K562 (cell line): Measurements from ENCODE around the gene ST6GALNAC5. TPM values are rescaled to one million over a fixed set of nuclear protein-coding genes. Genes with fewer than 3 reads are reported as not detected.

ENCODE experiments used
- ATAC-seq: fragments of 200-7000 bp; cut with Tn5 transposase; 3 replicates; pipeline ENCODE4 v1.9.1; 2020; ENCODE audit warnings: moderate library complexity
- BruUV-seq: library from RNA; stranded (reverse); fragments of 400-500 nt; replicated peaks from 2 replicates; lab custom pipeline; 2021; lab: Mats Ljungman, UMichigan
- CTCF ChIA-PET: fragments of 300-600 bp; formaldehyde crosslinking; extraction: SDS; loops from one replicate; lab custom pipeline; 2021; ENCODE audit warnings: low intra/inter-chr PET ratio; lab: Yijun Ruan, JAX
- POLR2A ChIA-PET: fragments of 300-600, 350-650 bp; sonication (Branson Sonifier 250); formaldehyde crosslinking; extraction: SDS; loops from one replicate; lab custom pipeline; 2021; ENCODE audit warnings: antibody characterized with exemption, inconsistent platforms; lab: Yijun Ruan, JAX
- DNase-seq, 4 experiments: peaks; one replicate each; pipeline versions ENCODE4 v3.0.0 to v3.0.0-alpha.2; 2011 to 2018; ENCODE audit warnings: low spot score in 3 of 4, mixed read lengths in 3 of 4; ENCODE audit errors: extremely low read depth in 1 of 4
- FAIRE-seq: peaks from 2 replicates; lab custom pipeline; 2011; peaks lifted over from hg19 to GRCh38; lab: Jason Lieb, UNC
- H2AFZ ChIP-seq: 2 replicates; pipeline ENCODE4 v1.6.0; 2011; ENCODE audit warnings: low read depth, low read length, control low read depth, inconsistent platforms
- H3K27ac ChIP-seq: fragments of 200-600 bp; 3 replicates; pipeline ENCODE4 v1.8.0; 2011; ENCODE audit warnings: low read depth, mild to moderate bottlenecking, control low read depth, inconsistent platforms, low read length, moderate library complexity, mixed read lengths; ENCODE audit errors: extremely low read depth
- H3K27me3 ChIP-seq, 2 experiments: fragments of 300-600 bp in 1 of 2; 2 replicates in 1 of 2; 3 replicates in 1 of 2; pipeline versions ENCODE4 v1.6.0 to v1.8.0; 2011; ENCODE audit warnings: inconsistent platforms in 2 of 2, low read length in 2 of 2, mild to moderate bottlenecking in 1 of 2, mixed read lengths in 1 of 2, moderate library complexity in 1 of 2; ENCODE audit not compliant: control insufficient read depth in 2 of 2, insufficient read depth in 2 of 2
- H3K36me3 ChIP-seq: fragments of 300-600 bp; 3 replicates; pipeline ENCODE4 v1.8.0; 2011; ENCODE audit warnings: mild to moderate bottlenecking, low read length, inconsistent platforms; ENCODE audit not compliant: control insufficient read depth, insufficient read depth
- H3K4me1 ChIP-seq, 2 experiments: fragments of 200-600 bp in 1 of 2; replicated peaks in 1 of 2; 2 replicates in 1 of 2; 3 replicates in 1 of 2; pipeline versions ENCODE4 v1.5.1 to v1.8.0; 2011; ENCODE audit warnings: inconsistent platforms in 2 of 2, low read length in 2 of 2, mild to moderate bottlenecking in 1 of 2, mixed read lengths in 1 of 2, moderate library complexity in 1 of 2; ENCODE audit not compliant: control insufficient read depth in 2 of 2, insufficient read depth in 2 of 2
- H3K4me2 ChIP-seq: 2 replicates; pipeline ENCODE4 v1.6.1; 2011; ENCODE audit warnings: low read length, control low read depth, inconsistent platforms, mixed read lengths; ENCODE audit not compliant: insufficient read depth
- H3K4me3 ChIP-seq: fragments of 200-600 bp; sonication (generic), shearing (Covaris generic); 2 replicates; pipeline ENCODE4 v1.5.1; 2016; ENCODE audit warnings: control low read depth, inconsistent platforms
- H3K79me2 ChIP-seq: fragments of 200-600 bp; 3 replicates; pipeline ENCODE4 v1.8.0; 2011; ENCODE audit warnings: low read length, inconsistent platforms; ENCODE audit not compliant: control insufficient read depth, insufficient read depth
- H3K9ac ChIP-seq, 2 experiments: 2 replicates each; pipeline versions ENCODE4 v1.6.0 to v1.6.1; 2011; ENCODE audit warnings: low read depth in 2 of 2, low read length in 2 of 2, control low read depth in 1 of 2, inconsistent platforms in 1 of 2, mild to moderate bottlenecking in 1 of 2, mixed read lengths in 1 of 2; ENCODE audit not compliant: insufficient read depth in 1 of 2
- H3K9me1 ChIP-seq: one replicate; pipeline ENCODE4 v1.6.0; 2011; ENCODE audit warnings: inconsistent platforms, mild to moderate bottlenecking, low read length, moderate library complexity; ENCODE audit not compliant: control insufficient read depth, insufficient read depth
- H3K9me3 ChIP-seq: replicated peaks from 2 replicates; pipeline ENCODE4 v1.5.1; 2011; ENCODE audit warnings: low read depth, low read length, inconsistent platforms; ENCODE audit not compliant: control insufficient read depth, insufficient read depth
- H4K20me1 ChIP-seq: replicated peaks from 2 replicates; pipeline ENCODE4 v1.6.1; 2011; ENCODE audit warnings: low read length, inconsistent platforms, mixed read lengths; ENCODE audit not compliant: control insufficient read depth, insufficient read depth
- ADNP ChIP-seq: fragments of 200-800 bp; sonication (Bioruptor generic); IDR thresholded peaks from 2 replicates; pipeline ENCODE4 v1.6.1; 2016; ENCODE audit warnings: missing genetic modification characterization, missing compliant biosample characterization
- CSDE1 ChIP-seq, 2 experiments: fragments of 450-650 bp; IDR thresholded peaks; 2 replicates each; pipeline ENCODE4 v1.6.1; 2016; ENCODE audit warnings: mild to moderate bottlenecking in 1 of 2
- DIDO1 ChIP-seq: fragments of 450-650 bp; IDR thresholded peaks from 2 replicates; pipeline ENCODE4 v1.6.1; 2016; ENCODE audit warnings: low read depth, missing biosample characterization, missing genetic modification characterization
- MYC ChIP-seq, 2 experiments: fragments of 250-450 bp in 1 of 2; sonication (Bioruptor Pico) in 1 of 2; IDR thresholded peaks; 2 replicates each; pipeline versions ENCODE4 v1.5.1 to v1.6.1; 2012 to 2021; ENCODE audit warnings: low read depth in 2 of 2, borderline replicate concordance in 1 of 2, improper control_type of control experiment in 1 of 2, low read length in 1 of 2, mild to moderate bottlenecking in 1 of 2, moderate library complexity in 1 of 2
- NFIC ChIP-seq: fragments of 450-650 bp; IDR thresholded peaks from 2 replicates; pipeline ENCODE4 v1.6.1; 2017; ENCODE audit warnings: mild to moderate bottlenecking, inconsistent platforms
- POU5F1 ChIP-seq: fragments of 150-350 bp; IDR thresholded peaks from 2 replicates; pipeline ENCODE4 v1.6.1; 2014; ENCODE audit warnings: borderline replicate concordance, low read length, low read depth, mild to moderate bottlenecking; ENCODE audit not compliant: partially characterized antibody
- RCOR1 ChIP-seq, 2 experiments: IDR thresholded peaks; 2 replicates each; pipeline ENCODE4 v1.6.1; 2012; ENCODE audit warnings: low read depth in 2 of 2, low read length in 2 of 2, borderline replicate concordance in 1 of 2, improper control_type of control experiment in 1 of 2
- RFX1 ChIP-seq: fragments of 450-650 bp; IDR thresholded peaks from 2 replicates; pipeline ENCODE4 v1.6.1; 2016; ENCODE audit warnings: mild to moderate bottlenecking, moderate library complexity
- SMARCB1 ChIP-seq: IDR thresholded peaks from 2 replicates; pipeline ENCODE4 v1.6.1; 2011; ENCODE audit warnings: improper control_type of control experiment, low read depth; ENCODE audit not compliant: insufficient read length
- THRAP3 ChIP-seq: fragments of 450-650 bp; IDR thresholded peaks from 2 replicates; pipeline ENCODE4 v1.6.1; 2016; ENCODE audit warnings: mild to moderate bottlenecking, inconsistent platforms, borderline replicate concordance
- ZNF57 ChIP-seq: fragments of 450-650 bp; formaldehyde crosslinking; IDR thresholded peaks from 2 replicates; pipeline ENCODE4 v1.4.0; 2020; ENCODE audit warnings: mild to moderate bottlenecking, moderate library complexity
- WGBS: fragments of 100-300 bp; shearing (Covaris generic); methylation state at CpG from one replicate; pipeline ENCODE4 v1.1.6; 2016; ENCODE audit warnings: low coverage, mixed read lengths; ENCODE audit not compliant: insufficient coverage; ENCODE audit errors: missing lambda C conversion rate; 5-methylcytosine and 5-hydroxymethylcytosine counted together
- in situ Hi-C: fragments of 300-500 bp; cut with MboI; formaldehyde crosslinking; loops from 4 replicates; pipeline ENCODE4 v1.15.0; 2018; ENCODE audit warnings: inconsistent platforms, mixed read lengths
- intact Hi-C: fragments of 100-400 bp; cut with micrococcal nuclease; formaldehyde crosslinking; loops from 2 replicates; pipeline ENCODE4 v1.14.2; 2022
- polyA plus RNA-seq, 8 experiments: library from polyadenylated mRNA; depleted of rRNA in 4 of 8; stranded (reverse) in 5 of 8; unstranded in 3 of 8; fragments of >200 nt; fragmentation: Nextera tagmentation in 2 of 8; fragmentation: Illumina TruSeq in 1 of 8; extraction: Ambion mirVana in 2 of 8; extraction: Trizol in 1 of 8; gene quantifications; 2 replicates each; pipeline versions ENCODE4 v1.2.1 to v1.2.3, GENCODE V29; 2011 to 2014; ENCODE audit warnings: inconsistent platforms in 1 of 8, missing spikeins in 1 of 8
- total RNA-seq, 7 experiments: library from RNA; depleted of rRNA in 6 of 7; stranded (reverse); fragments of >200 nt in 6 of 7; fragmentation: Illumina TruSeq in 2 of 7; extraction: Trizol in 2 of 7; gene quantifications; 2 replicates each; pipeline versions ENCODE4 v1.2.1 to v1.2.3, GENCODE V29; 2011 to 2021; ENCODE audit warnings: low replicate concordance in 1 of 7

The ST6GALNAC5 gene
- total and polyA plus RNA-seq, 9 of the 15 experiments (the other 6 are each of a cell fraction or from before 2014, with no cell fraction given), result 0.04 to 0.14 TPM; not detected in 7

DNA sequence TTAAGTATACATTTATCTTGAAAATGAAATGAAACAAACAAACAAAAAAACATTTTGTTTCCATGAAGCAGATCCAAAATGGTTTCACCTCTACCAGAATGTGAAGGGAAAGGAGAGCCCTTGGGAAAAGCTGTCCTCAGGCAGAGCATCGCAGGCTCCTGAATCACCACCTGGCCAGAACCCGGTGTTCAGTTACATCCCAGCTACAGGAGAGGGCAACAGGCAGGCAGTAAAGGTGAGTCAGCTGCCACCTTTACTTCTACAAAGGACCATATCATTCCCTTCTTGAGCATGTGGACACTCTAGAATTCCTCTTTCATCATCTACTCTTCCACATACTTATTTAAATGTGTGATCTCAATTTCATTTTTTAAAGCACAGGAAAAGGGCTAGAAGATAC lies 200.7 kb downstream of the ST6GALNAC5 start:
- DNase-seq (no peak), FAIRE-seq (no peak), ATAC-seq (no peak)
- TF ChIP-seq CSDE1 (IDR thresholded peaks at IDR 0.05), result no peak
- no peak for TF ChIP-seq THRAP3
- no peak for TF ChIP-seq RFX1
- no peak for TF ChIP-seq ADNP
- TF ChIP-seq NFIC, result no peak
- no peak for TF ChIP-seq ZNF57 (CRISPR knock-in tag)
- no peak for TF ChIP-seq MYC (IDR thresholded peaks at IDR 0.05; ENCODE audit: low read depth, low read length)
- no peak for TF ChIP-seq MYC (CRISPR knock-in tag; IDR thresholded peaks at IDR 0.05; ENCODE audit: borderline replicate concordance, low read depth)
- no peak for TF ChIP-seq DIDO1 (tag)
- TF ChIP-seq POU5F1, result no peak
- TF ChIP-seq SMARCB1, result no peak
- TF ChIP-seq RCOR1 (IDR thresholded peaks at IDR 0.05; ENCODE audit: borderline replicate concordance in 1 of 2, low read depth in 2 of 2, low read length in 2 of 2), result no peak
- H4K20me1 ChIP-seq, result no peaks in the 10 kb centered on the region
- H3K4me3 ChIP-seq, result no peak overlapping the region
- no TSS peak for BruUV-seq
- H3K9me1 ChIP-seq, result no peaks in the 10 kb centered on the region
- CTCF ChIA-PET, result no interaction called here
- H3K4me1 ChIP-seq, result no peaks in the 10 kb centered on the region
- no peak overlapping the region for H3K9ac ChIP-seq
- no peak overlapping the region for H3K27ac ChIP-seq
- no peak overlapping the region for H2AFZ ChIP-seq
- in situ Hi-C loops, result no loop called here
- POLR2A ChIA-PET, result no interaction called here
- H3K27me3 ChIP-seq, result no peaks in the 10 kb centered on the region
- WGBS, result 0% methylated on average over 2 of the region's 2 CpGs
- H3K79me2 ChIP-seq, result no peaks in the 10 kb centered on the region
- intact Hi-C loops, result no loop called here
- no peak overlapping the region for H3K4me2 ChIP-seq
- H3K36me3 ChIP-seq, result no peaks in the 10 kb centered on the region
- no peaks in the 10 kb centered on the region for H3K9me3 ChIP-seq
